GM12873 (cell line): ENCODE data around the gene ATP9B.

Experiments used
- TF ChIP-seq, protein P1 (sequence below): IDR thresholded peaks from 2 replicates; pipeline ENCODE4 v1.5.1; 2012; ENCODE audit warnings: low read depth, mild to moderate bottlenecking, moderate library complexity, low read length, control low read depth; ENCODE audit not compliant: insufficient read depth; ENCODE audit errors: missing control alignments

Gene ATP9B

DNA sequence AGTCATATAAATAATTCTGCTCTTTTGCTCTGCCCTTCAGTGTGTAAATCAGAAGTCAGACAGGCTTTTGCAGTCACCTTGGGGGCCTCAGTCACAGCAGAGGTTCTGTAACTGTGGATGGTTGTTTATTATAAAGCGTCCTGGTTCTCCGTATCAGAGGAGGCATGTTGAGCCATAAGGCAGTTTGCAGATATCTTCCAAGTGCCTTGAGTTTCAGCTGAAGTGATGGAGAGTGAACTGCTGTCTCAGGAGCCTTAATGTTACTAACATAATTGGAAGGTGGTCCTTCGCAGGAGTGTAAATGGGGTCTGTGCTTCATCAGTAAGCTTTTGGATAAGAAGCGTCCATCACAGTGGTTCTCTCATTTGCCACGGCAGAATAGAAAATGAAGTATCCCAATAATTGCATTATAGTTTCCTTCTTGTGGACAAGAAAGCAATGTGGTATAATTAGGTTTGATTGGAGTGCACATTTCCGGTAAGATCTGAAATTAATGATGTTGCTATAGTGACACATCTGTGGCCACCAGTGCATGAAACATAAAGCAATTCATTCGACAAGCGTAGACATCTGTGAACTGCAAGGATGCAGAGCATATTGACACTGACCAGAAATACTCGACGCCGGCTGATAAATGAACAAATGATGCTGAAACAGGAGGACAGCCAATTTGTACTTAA, 214.1 kb downstream of the ATP9B start:
- TF ChIP-seq, protein P1, sequence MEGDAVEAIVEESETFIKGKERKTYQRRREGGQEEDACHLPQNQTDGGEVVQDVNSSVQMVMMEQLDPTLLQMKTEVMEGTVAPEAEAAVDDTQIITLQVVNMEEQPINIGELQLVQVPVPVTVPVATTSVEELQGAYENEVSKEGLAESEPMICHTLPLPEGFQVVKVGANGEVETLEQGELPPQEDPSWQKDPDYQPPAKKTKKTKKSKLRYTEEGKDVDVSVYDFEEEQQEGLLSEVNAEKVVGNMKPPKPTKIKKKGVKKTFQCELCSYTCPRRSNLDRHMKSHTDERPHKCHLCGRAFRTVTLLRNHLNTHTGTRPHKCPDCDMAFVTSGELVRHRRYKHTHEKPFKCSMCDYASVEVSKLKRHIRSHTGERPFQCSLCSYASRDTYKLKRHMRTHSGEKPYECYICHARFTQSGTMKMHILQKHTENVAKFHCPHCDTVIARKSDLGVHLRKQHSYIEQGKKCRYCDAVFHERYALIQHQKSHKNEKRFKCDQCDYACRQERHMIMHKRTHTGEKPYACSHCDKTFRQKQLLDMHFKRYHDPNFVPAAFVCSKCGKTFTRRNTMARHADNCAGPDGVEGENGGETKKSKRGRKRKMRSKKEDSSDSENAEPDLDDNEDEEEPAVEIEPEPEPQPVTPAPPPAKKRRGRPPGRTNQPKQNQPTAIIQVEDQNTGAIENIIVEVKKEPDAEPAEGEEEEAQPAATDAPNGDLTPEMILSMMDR, result no peak

DNA sequence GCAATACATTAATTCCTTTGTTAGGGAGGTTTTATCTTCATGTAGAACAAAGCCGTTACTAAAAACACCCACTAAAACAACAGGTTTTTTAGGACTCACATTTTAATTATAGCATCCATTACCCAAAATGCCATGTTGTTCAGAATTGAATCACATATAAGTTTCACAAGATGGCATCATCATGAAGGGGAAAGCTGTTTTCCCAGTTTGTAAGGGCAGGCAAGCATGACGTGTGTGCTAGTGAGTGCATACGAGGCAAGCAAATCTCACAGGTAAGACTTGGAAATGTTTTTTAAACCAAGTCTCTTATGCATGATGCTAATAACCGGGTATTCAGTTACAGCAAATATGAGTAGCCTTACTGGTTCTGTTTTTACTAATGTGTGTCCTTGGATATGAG, 214.7 kb downstream of the ATP9B start:
- TF ChIP-seq, protein P1, result no peak

DNA sequence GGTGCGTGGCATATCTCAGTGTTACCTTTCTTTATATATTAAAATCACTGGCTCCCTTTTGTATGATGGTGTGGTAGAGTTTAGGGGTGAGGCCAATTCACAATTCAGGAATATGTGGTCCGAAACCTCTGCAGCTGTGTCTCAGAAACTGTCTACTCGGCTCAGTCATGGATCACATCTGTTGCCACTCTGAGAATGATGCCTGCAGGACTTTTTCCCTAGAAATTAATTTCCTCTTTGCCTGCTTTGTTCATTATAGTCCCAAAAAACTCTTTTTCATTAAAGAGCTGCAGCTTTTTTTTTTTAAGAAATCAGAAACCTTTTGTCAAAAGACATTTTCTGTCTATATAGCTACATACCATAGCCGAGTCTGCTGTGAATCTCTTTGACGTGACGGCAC, 221.7 kb downstream of the ATP9B start:
- TF ChIP-seq, protein P1, result no peak

DNA sequence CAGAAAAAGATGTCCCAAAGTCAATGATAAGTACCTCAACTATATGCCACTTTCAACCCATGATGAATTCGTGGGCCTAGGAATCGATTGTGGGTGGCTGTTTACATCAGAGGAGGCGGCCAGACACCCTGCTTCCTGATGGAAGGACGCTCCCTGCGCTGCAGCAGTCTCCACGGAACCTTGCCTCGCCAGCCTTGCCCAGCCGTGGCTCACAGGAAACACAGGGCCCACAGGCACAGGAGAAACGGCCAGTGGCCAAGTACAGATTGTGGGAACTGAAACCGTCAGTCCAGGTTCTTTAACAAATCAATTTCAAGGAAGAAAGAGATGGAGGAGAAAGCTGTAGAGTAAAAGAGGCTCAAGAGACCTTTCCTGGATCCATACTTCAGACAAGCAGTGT, 225.0 kb downstream of the ATP9B start:
- TF ChIP-seq, protein P1, result no peak

DNA sequence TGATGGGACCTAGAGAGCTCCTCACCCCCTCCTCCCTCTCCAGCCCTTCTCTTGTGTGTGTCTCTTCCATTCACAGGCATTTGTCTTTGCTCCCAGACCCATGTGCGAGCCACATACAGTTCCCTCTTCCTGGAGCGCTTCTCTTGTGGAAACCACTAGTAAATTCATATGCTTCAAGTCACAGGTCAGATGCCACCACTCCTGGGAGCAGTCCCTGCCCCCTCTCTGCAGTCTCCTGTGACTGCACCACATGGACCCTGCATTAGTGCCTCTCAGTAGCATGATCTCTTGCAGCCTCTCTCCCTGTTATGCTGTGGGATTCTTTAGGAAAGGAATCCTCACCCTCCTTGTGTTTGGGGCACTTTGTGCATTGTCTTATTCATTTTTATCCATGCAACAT, 230.1 kb downstream of the ATP9B start:
- TF ChIP-seq, protein P1, result no peak

DNA sequence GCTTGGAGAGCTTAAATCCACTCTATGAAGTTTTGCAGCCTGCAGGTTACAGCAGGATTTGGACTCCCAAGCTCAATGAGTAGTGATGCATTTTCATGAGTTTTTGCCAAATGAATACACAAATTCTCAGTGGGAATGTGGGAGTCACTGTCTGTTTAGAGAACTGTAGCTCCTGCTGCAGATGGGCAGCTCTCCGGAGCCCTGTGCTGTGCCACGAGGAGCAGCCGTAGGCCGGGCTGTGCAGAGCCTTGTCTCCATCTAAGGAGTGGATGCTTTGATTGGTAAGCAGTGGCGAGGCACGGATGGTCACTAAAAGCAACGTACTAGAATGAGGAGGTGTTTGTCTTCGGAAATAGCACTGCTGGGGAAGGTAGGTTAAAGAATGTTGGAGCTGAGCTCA, 230.5 kb downstream of the ATP9B start:
- TF ChIP-seq, protein P1, result no peak

DNA sequence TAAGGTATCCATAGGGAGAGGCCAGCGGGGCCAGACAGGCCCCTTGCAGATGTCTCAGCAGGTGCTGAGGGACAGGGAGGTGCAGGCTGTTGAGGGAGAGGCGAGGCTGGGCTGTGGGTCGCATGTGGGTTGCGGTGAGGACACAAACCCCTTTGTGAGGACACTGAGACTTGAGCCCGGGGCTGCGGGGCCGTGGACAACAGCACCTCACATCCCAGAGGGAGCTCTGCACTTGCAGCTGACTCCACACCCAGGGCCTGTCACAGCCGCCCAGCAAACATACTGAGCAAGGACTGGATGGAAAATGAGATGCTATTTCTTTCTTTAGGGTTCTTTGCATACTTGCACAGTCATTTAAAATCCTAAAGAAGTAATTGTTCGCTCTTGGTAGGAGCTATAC, 231.2 kb downstream of the ATP9B start:
- TF ChIP-seq, protein P1, result no peak
